ENCODE data around the gene RNF43.

Gene RNF43

GRCh38 chr17:58371300-58371950 lies 45.9 kb downstream of the RNF43 start:
- ChIA-PET CTCF (interaction anchor here (0.7 to 4.0 kb wide), 7 partner anchors 8 to 513 kb away, joined by 3 to 27 read pairs (median 8); no protein-coding TSS in a partner anchor), POLR2A (no interaction called here)
- no peak for TF ChIP-seq CTCF (IDR thresholded peaks at IDR 0.05; ENCODE audit: control extremely low read depth, extremely low read depth, low read depth, missing control alignments)
- no peak for DNase-seq (ENCODE audit: extremely low spot score)

- ChIA-PET CTCF (interaction anchor here (1.2 to 4.0 kb wide), 3 partner anchors 10 to 67 kb away, joined by 5 to 27 read pairs (median 8); no protein-coding TSS in a partner anchor), POLR2A (no interaction called here)
- no peak for TF ChIP-seq CTCF (IDR thresholded peaks at IDR 0.05; ENCODE audit: control extremely low read depth, extremely low read depth, low read depth, missing control alignments)
These were observed 46.6 kb downstream of the RNF43 start for GRCh38 chr17:58370716-58371115.

GRCh38 chr17:58370309-58370708 lies 47.0 kb downstream of the RNF43 start:
- ChIA-PET POLR2A (interaction anchor here (0.7 to 1.3 kb wide), 3 partner anchors 14 to 47 kb away, joined by 3 to 5 read pairs (median 4); partner anchors contain the start of gene RNF43), CTCF (interaction anchor here (1.2 to 4.0 kb wide), 6 partner anchors 10 to 53 kb away, joined by 3 to 27 read pairs (median 6); partner anchors contain the start of gene RNF43)

More at GRCh38 chr17:58370716-58371115, 46.6 kb downstream of the RNF43 start:
- no peak for DNase-seq (ENCODE audit: extremely low spot score)

GRCh38 chr17:58369214-58370031 lies 47.9 kb downstream of the RNF43 start:
- TF ChIP-seq CTCF (IDR thresholded peaks at IDR 0.05; ENCODE audit: control extremely low read depth, extremely low read depth, low read depth, missing control alignments): no peak
- ChIA-PET POLR2A (interaction anchor here (0.7 to 1.3 kb wide), 4 partner anchors 15 to 48 kb away, joined by 3 to 5 read pairs (median 4); partner anchors contain the start of gene RNF43), CTCF (interaction anchor here (1.2 to 4.0 kb wide), 10 partner anchors 11 to 66 kb away, joined by 3 to 27 read pairs (median 4); partner anchors contain the start of gene RNF43)
- peak; percentile 48 for DNase-seq (ENCODE audit: extremely low spot score)

More at GRCh38 chr17:58370309-58370708, 47.0 kb downstream of the RNF43 start:
- no peak for DNase-seq (ENCODE audit: extremely low spot score)
- no peak for TF ChIP-seq CTCF (IDR thresholded peaks at IDR 0.05; ENCODE audit: control extremely low read depth, extremely low read depth, low read depth, missing control alignments)

- no peak for TF ChIP-seq CTCF (IDR thresholded peaks at IDR 0.05; ENCODE audit: control extremely low read depth, extremely low read depth, low read depth, missing control alignments)
- ChIA-PET POLR2A (interaction anchor here (0.7 to 1.3 kb wide), 3 partner anchors 17 to 46 kb away, joined by 3 read pairs; partner anchors contain the start of gene SUPT4H1), CTCF (interaction anchor here (0.7 to 4.0 kb wide), 10 partner anchors 10 to 65 kb away, joined by 3 to 27 read pairs (median 4); partner anchors contain the start of gene RNF43)
- no peak for DNase-seq (ENCODE audit: extremely low spot score)
These were observed 48.5 kb downstream of the RNF43 start for GRCh38 chr17:58368860-58369213.

All from GM10248 (cell line).